HG03135 (cell line): ENCODE measurements around the gene HOXC4.

Experiments
- ATAC-seq: cut with Tn5 transposase; IDR thresholded peaks from one replicate; pipeline ENCODE4 v1.9.1; 2021; ENCODE audit warnings: mild to moderate bottlenecking, moderate library complexity; ENCODE audit not compliant: unreplicated experiment

Gene HOXC4

DNA sequence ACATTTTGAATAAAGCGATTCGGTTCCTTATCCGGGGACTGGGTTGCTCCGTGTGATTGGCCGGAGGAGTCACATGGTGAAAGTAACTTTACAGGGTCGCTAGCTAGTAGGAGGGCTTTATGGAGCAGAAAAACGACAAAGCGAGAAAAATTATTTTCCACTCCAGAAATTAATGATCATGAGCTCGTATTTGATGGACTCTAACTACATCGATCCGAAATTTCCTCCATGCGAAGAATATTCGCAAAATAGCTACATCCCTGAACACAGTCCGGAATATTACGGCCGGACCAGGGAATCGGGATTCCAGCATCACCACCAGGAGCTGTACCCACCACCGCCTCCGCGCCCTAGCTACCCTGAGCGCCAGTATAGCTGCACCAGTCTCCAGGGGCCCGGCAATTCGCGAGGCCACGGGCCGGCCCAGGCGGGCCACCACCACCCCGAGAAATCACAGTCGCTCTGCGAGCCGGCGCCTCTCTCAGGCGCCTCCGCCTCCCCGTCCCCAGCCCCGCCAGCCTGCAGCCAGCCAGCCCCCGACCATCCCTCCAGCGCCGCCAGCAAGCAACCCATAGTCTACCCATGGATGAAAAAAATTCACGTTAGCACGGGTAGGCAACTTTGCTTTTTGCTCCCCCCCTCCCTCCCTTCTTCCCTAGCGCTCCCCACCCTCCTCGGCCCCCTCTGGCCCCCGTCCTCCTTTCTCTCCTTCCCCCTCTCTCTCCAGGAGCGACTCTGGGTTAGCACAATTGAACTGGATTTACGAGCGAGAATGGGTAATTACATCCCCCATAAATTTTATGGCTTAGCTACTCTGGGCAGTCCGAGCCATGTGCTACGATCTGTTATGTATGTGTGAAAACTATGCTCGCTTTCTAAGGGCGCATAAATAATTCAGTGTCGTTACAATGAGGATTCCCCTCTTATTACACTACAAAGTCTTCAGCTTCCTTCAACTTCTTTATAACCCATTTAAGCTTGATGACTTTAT, at the start of gene HOXC4:
Gene HOXC4 (plus strand): TSS at position 85 of the 991 bp plus-strand sequence. CDS start 88 bp downstream, at position 173.
- peak; percentile 31 for ATAC-seq

DNA sequence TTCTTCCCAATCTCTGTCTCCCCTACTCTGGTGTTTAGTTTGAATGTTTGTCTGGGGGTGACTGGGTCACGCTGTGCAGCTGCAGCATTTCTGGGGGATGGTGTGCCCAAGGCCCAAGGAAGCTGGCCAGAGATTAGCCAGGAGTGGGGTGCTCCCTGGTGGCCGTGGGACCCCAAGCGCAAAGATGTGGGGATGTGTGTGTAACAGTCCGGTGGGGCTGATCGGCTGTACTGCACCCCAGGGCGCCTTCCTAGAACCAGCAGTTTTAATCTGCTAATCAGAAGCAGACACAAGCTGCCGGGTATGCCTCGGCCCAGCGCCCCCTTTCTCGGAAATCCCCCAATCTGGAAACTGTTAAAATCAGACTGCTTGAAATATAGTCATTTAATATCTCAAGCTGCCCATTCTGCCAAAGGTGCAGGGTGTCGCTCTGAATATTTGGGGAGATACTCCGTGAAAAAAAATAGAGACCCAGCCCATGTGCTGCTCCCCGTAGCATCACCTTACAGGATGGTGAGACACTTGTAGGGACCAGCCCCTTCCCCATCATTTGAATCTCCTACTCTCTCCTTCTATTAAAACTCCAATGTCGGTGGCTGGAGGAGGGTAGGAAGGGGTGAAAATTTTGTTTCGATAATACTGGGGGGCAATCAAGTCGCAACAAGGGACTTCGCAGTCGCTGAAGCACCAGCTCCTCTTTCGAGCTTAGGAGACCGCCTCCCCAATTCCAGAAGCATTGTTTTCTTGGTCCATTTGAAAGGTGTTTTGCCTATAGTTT, 49.4 kb upstream of the HOXC4 start:
- no peak for ATAC-seq

DNA sequence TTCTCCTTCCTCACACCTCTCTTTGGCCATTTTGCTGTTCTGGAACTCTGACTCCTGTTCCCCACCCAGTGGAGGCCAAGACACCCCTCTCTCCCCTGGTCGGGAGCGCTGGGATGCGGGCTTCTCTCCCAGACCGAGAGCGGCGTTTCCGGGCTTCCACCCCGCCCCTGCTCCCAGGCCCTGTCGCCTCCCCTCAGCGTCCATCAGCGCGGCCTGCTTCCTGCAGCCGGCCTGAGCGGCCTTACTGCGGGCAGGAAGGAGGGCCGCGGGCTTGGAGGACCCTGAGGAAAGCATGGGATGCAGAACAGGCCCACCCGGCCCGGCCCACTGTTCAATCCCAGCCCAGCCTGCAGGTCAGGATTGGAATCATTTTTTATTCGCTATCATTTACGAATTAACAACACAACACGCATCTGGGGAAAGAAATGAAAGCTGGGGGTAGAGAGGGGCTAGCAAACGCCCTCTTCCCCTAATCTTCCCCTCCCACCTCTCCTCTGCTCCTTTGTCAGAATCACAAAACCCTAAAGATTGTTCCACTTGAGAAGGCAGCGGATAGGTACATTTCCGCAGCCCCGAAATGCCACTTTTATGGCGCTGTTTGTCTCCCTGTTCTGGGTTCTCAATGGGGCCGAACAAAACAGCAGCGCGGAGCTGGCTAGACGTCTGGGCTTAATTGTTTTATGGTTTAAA, 48.6 kb upstream of the HOXC4 start:
- ATAC-seq, result no peak

DNA sequence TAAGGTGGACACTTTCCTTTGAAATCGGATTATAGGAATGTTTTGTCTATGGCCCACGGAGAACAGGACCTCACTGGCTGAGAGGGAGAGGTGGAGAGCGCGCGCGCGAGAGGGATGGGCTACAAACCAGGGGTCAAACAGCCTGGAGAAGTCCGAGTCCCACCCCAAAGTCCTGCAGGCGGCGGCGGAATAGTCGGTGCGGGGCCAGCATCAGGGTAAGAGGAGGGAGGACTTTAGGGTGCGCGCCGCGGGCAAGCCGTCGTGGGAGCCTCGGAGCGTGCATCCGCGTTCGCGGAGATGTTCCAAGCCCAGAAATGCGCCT, 48.1 kb upstream of the HOXC4 start:
- no peak for ATAC-seq

DNA sequence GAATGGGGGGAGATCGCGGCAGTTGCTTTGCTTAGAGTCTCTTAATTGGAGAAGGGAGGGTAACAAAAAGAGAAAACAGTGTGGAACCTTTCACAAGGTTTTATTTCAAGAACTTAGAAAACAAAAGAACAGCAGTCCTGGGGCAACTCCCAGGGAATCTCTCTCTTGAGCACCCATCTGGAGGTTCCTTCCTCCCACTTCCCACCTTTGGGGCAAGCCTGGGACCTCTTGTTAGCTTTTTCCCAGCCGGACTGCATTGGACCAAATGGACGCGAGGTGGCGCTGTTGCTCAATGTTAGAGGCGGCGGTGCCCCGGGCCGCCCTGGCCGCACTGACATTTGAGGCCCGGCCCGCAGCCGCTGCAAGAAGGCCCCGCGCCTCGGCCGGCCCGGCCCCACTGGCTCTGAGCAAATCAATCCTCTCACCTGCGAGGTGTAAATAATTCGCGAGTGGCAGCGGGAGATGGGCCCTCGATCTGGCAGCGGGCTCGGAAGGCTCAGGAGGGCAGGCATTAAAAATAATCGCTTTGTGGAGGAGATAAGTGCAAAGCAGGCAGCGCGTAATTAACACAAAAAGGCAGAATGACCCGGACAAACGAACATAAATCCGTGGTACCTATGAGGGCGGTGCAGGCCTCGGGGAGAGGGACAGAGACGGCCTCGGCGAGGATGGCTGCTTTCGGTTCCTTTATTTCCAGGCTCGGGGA, 47.6 kb upstream of the HOXC4 start:
- no peak for ATAC-seq

DNA sequence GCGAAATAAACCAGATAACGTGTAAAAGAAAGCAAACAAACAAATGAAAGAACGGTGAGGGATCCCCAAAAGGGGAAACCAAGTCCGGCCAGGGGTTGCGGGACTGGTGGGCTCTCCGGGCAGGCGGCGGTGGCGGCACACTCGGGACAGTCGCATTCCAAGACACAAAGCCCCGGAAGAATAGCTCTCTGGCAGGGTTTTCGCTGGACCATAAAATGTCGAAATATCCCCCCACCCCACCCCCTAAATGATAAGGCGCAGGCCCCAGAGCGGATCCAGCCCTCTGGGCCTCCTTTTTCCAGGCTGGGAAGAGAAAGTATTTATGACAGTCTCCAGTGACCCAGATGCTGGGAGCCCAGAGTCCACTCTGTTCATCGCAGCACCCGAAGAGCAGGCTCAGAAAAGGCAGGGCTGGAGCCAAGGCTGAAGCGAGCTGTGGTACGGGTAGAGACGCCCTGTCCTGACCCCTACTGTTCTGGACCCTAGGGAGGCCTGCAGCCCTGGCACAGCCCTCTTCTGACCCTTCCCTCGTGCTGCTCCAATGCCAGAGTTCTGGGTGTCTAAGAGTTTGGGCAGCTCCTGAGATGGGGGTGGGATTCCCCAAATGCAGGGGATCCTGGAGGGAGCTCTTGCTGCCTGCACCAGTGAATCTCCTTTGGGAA, 46.9 kb upstream of the HOXC4 start:
- no peak for ATAC-seq

DNA sequence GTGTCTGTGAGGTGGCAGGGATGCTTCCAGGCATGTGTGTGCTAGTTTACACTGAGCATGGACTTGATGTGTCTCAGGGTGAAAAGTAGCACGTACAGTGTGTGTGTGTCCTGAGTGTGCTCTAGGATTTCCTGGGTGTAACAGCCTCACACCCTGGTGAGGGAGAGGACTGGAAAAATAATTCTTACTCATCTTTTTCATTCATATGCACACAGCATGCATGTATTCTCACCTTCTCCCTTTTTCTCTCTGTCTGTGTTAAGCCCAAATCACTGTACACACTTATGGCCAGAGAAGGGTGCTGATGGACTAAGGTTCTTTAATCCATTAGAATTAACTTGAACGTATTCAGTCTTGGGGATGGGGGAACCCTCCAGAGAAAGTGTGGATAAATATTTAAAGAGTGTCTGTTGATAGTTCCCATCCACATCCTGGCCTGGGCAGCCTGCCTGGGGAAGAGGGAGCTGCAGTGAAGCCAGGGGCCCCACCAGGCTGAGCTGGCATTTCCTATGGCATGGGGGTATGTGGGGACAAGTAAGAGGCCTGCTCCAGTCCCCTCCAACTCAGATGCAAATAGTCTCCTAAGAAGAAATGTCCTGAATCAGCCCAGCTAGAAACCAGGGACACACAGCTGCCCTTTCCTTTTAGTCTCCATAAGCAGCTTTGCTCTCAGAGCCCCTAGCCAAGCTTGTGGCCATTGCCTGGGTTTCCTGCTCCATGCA, 45.9 kb upstream of the HOXC4 start:
- no peak for ATAC-seq

DNA sequence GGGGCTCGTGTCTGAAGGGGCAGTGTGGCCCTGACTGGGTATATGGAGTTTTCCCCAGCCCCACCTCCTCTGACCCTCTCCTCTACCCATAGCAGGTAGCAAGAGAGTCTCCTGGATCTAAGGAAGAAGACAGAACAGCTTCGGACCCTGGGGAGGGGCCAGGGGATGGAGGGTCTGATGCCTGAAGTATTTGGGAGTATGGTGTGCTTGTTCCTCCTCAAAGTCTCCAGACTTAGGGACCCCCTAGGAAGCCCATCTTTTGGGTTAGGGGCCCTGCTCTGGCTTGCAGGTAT, 45.4 kb upstream of the HOXC4 start:
- ATAC-seq, result no peak

DNA sequence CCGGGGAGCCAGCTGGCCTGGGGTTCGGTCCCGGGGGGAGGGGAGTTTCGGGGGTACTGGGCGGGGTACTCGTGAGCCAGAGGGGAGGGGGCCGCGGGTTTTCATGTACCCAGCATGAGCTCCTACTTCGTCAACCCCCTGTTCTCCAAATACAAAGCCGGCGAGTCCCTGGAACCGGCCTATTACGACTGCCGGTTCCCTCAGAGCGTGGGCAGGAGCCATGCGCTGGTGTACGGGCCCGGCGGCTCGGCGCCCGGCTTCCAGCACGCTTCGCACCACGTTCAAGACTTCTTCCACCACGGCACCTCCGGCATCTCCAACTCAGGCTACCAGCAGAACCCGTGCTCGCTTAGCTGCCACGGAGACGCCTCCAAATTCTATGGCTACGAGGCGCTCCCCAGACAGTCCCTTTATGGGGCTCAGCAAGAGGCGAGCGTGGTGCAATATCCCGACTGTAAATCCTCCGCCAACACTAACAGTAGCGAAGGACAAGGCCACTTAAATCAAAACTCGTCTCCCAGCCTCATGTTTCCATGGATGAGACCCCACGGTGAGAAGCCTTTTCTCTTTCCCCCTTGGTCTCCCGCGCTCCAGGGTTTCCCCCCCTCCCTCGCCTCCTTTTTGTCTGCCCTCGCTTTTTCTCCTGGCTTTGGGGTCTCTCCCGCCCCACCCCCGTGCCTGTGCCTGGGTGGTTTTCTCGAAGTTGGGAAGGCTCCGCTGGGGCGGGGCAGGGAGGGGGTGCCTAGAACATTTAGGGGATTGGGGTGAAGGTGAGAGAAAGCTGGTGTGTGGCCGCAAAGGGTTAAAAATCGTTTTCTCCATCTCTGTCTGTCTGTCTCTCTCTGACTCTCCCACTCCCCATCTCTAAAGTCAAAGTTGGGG, 44.2 kb upstream of the HOXC4 start:
- ATAC-seq, result no peak

DNA sequence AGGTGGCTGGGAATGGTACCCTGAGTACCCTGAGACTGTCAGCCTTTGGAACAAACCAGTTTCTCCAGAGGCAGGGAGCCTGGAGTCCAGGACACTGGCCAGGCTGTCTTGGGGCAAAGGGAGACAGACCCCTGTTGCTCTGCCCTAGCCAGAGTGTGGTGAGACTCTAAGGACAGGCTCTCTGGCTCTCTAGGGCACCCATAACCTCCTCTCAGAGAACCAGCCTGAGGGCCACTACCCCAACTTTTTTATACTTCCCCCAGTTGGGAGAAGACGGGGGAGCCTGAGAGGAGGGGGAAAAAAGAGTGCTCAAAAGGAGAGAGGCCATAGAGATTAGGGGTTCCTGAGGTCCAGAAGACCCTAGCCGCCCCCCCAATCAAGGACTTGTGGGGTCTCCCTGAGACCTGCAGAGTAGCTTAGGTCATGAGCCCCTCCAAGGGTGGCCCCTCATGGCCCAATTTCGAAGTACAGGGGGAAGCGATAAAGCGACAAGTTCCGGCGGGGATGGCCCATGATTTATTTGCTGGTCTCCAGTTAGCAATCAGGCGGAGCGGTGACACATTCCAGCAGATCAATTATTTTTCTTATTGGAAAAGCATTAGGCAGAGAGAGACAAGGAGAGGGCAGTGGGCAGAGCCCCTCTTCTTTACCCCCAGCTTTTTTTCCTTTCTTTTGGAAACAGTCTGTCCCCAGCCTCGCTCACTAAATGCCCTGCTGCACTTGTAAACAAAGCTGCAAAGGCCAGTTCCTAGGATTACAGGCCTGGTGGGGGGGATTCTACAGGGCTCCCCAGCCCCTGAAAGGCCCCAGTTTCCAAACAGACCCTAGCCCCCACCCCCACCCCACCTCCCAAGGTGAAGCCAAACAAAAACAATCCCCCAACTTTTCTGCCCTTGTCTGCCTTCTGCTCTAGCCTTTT, 43.3 kb upstream of the HOXC4 start:
- ATAC-seq, result no peak

DNA sequence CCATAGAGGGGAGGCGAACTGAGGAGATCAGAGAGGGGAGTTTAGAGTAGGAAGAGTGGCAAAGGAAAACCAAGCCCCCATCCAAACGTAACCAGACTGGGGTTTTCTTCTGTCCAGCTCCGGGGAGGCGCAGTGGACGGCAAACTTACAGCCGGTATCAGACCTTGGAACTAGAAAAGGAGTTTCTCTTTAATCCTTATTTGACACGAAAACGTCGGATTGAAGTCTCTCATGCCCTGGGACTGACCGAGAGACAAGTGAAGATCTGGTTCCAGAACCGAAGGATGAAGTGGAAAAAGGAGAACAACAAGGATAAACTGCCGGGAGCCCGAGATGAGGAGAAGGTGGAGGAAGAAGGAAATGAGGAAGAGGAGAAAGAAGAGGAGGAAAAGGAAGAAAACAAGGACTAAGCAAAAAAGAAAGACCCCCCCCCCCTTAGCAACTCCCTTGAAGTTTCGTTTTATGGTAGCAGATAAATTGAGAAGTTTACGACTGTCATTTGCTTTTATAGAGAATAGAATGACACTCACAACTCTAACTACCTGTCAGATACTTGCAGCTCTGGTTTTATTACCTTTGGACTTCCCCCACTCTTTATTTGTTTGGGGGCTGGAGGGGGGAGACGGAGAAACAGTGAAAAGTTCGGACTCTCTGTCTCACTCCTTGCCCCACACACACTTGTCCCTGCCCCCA, 42.5 kb upstream of the HOXC4 start:
- no peak for ATAC-seq

DNA sequence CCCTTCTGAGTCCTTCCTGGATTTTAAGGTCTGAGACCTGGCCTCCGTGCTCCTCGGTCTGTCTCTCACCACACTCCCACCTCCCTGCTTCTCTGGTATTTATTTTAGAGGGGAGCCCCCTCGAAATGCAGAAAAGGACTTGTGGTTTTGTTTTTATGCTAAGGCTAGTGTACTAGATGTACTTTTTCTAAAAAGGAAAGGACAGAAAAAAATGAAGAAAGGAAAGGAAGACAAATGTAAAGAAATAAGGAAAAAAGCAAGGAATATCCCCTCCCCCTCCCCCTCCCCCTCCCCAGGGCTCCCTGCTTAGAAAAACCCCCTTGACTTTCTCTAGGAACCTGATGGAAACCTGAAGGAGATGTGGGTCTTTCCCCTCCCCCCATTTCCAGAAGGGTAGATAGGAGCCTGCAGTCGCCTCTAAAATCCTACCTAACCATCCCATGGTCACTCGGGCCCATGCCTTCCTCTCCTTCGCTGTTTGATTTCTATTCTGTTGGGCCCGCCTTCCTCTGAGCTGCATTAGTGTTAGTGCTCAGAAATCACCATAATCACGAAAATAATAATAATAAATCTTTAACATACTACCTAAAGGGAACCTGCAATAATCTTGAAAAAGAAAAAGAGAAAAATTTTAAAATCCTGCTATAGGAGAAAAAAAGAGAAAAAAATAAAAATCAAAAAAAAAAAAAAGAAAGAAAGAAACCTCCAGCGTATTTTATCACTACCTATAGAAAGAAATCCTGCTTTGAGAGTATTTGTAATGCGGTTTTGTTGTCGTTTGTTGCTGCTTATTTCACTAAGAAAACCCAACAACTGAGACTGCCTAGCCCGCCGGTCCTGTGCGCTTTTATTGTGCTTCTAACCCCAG, 41.7 kb upstream of the HOXC4 start:
- no peak for ATAC-seq

DNA sequence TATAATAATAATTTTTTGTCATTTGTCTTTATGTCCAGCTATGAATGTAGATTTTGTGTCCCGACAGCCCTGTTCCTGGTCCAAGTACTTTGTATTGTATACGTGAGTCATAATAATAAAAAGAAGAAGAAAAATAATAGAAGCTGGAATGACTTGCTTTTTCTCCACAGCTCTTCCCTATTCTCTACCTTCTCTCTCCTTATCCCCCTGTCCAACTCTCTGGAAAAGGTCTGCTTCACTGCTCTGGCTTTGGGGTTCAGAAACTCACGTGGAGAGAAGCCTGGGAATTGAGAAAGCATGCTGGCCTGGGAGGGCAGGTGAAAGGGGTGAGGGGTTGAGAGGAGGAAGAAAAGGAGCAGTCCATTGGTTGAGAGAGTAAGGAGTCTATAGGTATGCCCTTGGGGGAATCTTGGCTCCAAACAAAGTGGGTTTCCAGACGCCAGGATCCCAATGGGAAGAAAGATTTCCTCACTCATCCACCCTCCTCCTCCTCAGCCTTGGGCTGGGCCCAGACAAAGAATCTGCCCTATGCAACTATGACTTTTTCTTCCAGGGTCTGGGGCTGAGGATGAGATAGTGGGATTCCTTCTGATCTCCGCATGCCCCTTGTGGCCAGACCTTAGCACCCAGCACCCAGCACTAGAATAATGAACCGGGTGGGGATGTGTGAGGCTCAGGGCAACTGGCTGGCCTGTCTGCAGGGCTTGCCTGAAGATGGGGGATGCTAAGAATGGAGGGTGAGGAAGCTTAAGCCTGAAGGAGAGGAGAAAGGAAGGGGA, 40.8 kb upstream of the HOXC4 start:
- no peak for ATAC-seq

DNA sequence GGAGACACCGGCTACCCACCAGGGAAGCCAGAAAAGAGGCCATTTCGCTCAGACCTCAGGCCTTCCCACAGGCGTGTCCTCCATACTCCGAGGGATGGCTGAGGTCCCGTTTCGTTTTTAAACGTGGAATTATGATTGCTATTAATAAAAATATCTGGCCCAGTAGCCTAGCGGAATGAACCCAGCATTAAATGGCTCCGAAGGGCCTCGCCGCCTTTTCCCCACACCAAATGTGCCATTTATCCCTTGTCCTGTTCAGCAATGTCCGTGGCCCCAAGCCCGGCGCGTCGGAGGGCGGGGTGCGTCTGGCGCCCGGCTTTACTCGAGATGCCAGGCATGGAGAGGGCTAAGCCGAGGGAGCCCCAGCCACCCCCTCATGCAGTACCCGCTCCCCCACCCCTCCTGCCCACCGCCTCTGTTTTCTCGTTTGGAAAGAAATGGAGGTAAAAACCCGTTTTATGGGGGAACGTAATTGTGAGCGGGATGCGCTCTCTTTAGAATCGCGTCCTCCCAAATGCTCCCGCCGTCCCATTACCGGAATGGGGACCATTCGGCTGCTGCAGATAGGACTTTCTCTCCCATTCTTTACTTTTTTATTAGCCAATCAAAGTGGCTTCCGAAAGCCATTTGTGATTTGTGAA, 39.1 kb upstream of the HOXC4 start:
- ATAC-seq, result no peak
